ENCODE measurements around the gene EPHB1.

- TF ChIP-seq ZNF274 (IDR thresholded peaks at IDR 0.05; ENCODE audit: low read depth, low read length) (no peak), YY1 (IDR thresholded peaks at IDR 0.05; ENCODE audit: insufficient read depth, insufficient read length) (no peak)
Observed at GRCh38 chr3:135258916-135259315, 463.9 kb downstream of the EPHB1 start.

All from NT2/D1 (cell line).